ENCODE results near the gene GALE. TPM values are rescaled to one million over a fixed set of nuclear protein-coding genes. Genes with fewer than 3 reads are reported as not detected.
"Not testable (repeated sequence)": the region's sequence is repeated elsewhere in the genome, so short reads cannot be mapped to it uniquely, and the experiment has no call there.

Gene GALE
- total RNA-seq, 4 donors from 2014 or later: 28.5 to 166 (median 124) TPM

- no peak for DNase-seq
- no peak for TF ChIP-seq POLR2AphosphoS5 (IDR thresholded peaks at IDR 0.05)
- TF ChIP-seq EP300 (IDR thresholded peaks at IDR 0.05; ENCODE audit: low read depth): no peak
- TF ChIP-seq CTCF (IDR thresholded peaks at IDR 0.05): no peak
- no peak for TF ChIP-seq POLR2A (IDR thresholded peaks at IDR 0.05)
- H3K27me3 ChIP-seq: no peaks in the 10 kb centered on the region
- no peak overlapping the region for H3K4me3 ChIP-seq
- in situ Hi-C loops (cut with MboI; ENCODE audit: low pct_ligation_motif_present in 1 of 4, low pct_unique_long_range_greater_than_20kb in 1 of 4, low sequenced_read_pairs in 3 of 4): no loop called here
- H3K4me1 ChIP-seq: peaks cover 0 to 14% (median 7%) of the 10 kb centered on the region in 4 donors
- WGBS, 2 donors (ENCODE audit: low coverage in 1 of 2): 70 to 84% methylated on average over 1 of the region's 1 CpG
- H3K27ac ChIP-seq: no peak overlapping the region
- intact Hi-C loops (cut with DNase I; ENCODE audit: low total_unique reads): no loop called here
- no peaks in the 10 kb centered on the region for H3K36me3 ChIP-seq
- H3K9me3 ChIP-seq: no peaks in the 10 kb centered on the region
Measured at GRCh38 chr1:23827717-23828116, 27.2 kb upstream of the GALE start.

GRCh38 chr1:23826590-23826989 is 26.0 kb upstream of the GALE start:
- H3K36me3 ChIP-seq; DNase-seq; H3K9me3 ChIP-seq; H3K4me3 ChIP-seq; H3K27ac ChIP-seq; H3K27me3 ChIP-seq; in situ Hi-C loops (cut with MboI; ENCODE audit: low pct_ligation_motif_present in 1 of 4, low pct_unique_long_range_greater_than_20kb in 1 of 4, low sequenced_read_pairs in 3 of 4): not testable (repeated sequence)
- 97 to 99% methylated on average over 10 to 13 of the region's 13 CpGs for WGBS, 2 donors (ENCODE audit: low coverage in 1 of 2)
- H3K4me1 ChIP-seq: peaks cover 0 to 14% (median 7%) of the 10 kb centered on the region in 4 donors
- intact Hi-C loops (cut with DNase I; ENCODE audit: low total_unique reads): loop anchor here (1.0 kb wide), 1 partner anchor 37 kb away; no protein-coding TSS in a partner anchor

GRCh38 chr1:23825762-23826522 is 25.4 kb upstream of the GALE start:
- Histone ChIP-seq H3K4me1 (peaks cover 0 to 14% (median 7%) of the 10 kb centered on the region in 4 donors), H3K27me3 (no peaks in the 10 kb centered on the region), H3K9me3 (no peaks in the 10 kb centered on the region), H3K36me3 (no peaks in the 10 kb centered on the region), H3K27ac (peak overlapping the region; percentile 90 to 96 (median 93)), H3K4me3 (peak overlapping the region; percentile 19 to 91 (median 90))
- intact Hi-C loops (cut with DNase I; ENCODE audit: low total_unique reads): loop anchor here (1.0 kb wide), 1 partner anchor 37 kb away; no protein-coding TSS in a partner anchor
- TF ChIP-seq POLR2AphosphoS5 (IDR thresholded peaks at IDR 0.05): no peak
- TF ChIP-seq EP300 (IDR thresholded peaks at IDR 0.05; ENCODE audit: low read depth): no peak
- TF ChIP-seq POLR2A (IDR thresholded peaks at IDR 0.05): no peak
- TF ChIP-seq CTCF (IDR thresholded peaks at IDR 0.05): no peak
- WGBS, 2 donors (ENCODE audit: low coverage in 1 of 2): 65 to 72% methylated on average over 7 to 23 of the region's 24 CpGs
- no peak for DNase-seq
- in situ Hi-C loops (cut with MboI; ENCODE audit: low pct_ligation_motif_present in 1 of 4, low pct_unique_long_range_greater_than_20kb in 1 of 4, low sequenced_read_pairs in 3 of 4): no loop called here

GRCh38 chr1:23825076-23825761 is 24.7 kb upstream of the GALE start, which contains the start of gene HMGCL:
TSS of gene HMGCL (minus strand) at chr1:23825429. CDS start at chr1:23825415, 14 bp downstream.
- Histone ChIP-seq H3K27ac (peak within 1 kb of the TSS; percentile 90 to 96 (median 93)), H3K9me3 (no peaks in the 10 kb centered on the region), H3K4me1 (peaks cover 0 to 14% (median 7%) of the 10 kb centered on the region in 4 donors), H3K36me3 (no peaks in the 10 kb centered on the region), H3K4me3 (peak within 1 kb of the TSS; percentile 89 to 100 (median 90)), H3K27me3 (no peaks in the 10 kb centered on the region)
- 0% methylated on average over 6 of the region's 42 CpGs; no CpG with 5 or more reads in 1 of the 2 donors for WGBS, 2 donors (ENCODE audit: low coverage in 1 of 2)
- TF ChIP-seq POLR2AphosphoS5 (IDR thresholded peaks at IDR 0.05) (peak; percentile 96 to 97 (median 96)), EP300 (IDR thresholded peaks at IDR 0.05; ENCODE audit: low read depth) (no peak), CTCF (IDR thresholded peaks at IDR 0.05) (no peak), POLR2A (IDR thresholded peaks at IDR 0.05) (peak; percentile 91)
- in situ Hi-C loops (cut with MboI; ENCODE audit: low pct_ligation_motif_present in 1 of 4, low pct_unique_long_range_greater_than_20kb in 1 of 4, low sequenced_read_pairs in 3 of 4): no loop called here
- intact Hi-C loops (cut with DNase I; ENCODE audit: low total_unique reads): no loop called here
- peak; percentile 93 for DNase-seq
